CD4-positive, CD25-positive, alpha-beta regulatory T cell (primary cell): ENCODE results near the gene CSRP2. TPM values are rescaled to one million over a fixed set of nuclear protein-coding genes. Genes with fewer than 3 reads are reported as not detected.
A peak's percentile ranks its signal among the peaks of the same experiment; 100 is the strongest.

Experiments used
- ATAC-seq, 2 donors: fragments of 150-1000 bp; cut with Tn5 transposase; one replicate each; pipeline ENCODE4 v1.10.0; 2021; ENCODE audit warnings: low read depth in 2 of 2, moderate number of reproducible peaks in 2 of 2, moderate library complexity in 1 of 2
- DNase-seq, 3 donors: peaks; one replicate each; pipeline versions ENCODE4 v3.0.0 to v3.0.0-alpha.2; 2012 to 2022; ENCODE audit warnings: mixed read lengths in 1 of 3
- H3K27ac ChIP-seq: one replicate; pipeline ENCODE4 v1.7.0; 2013; ENCODE audit warnings: mild to moderate bottlenecking, low read length; ENCODE audit not compliant: insufficient read depth, poor library complexity, severe bottlenecking
- H3K27me3 ChIP-seq: one replicate; pipeline ENCODE4 v1.7.0; 2013; ENCODE audit warnings: low read length; ENCODE audit not compliant: control insufficient read depth, insufficient read depth
- H3K36me3 ChIP-seq: one replicate; pipeline ENCODE4 v1.7.0; 2013; ENCODE audit warnings: mild to moderate bottlenecking, low read length, moderate library complexity; ENCODE audit not compliant: control insufficient read depth, insufficient read depth
- H3K4me1 ChIP-seq: 2 replicates; pipeline ENCODE4 v1.7.0; 2013; ENCODE audit warnings: mild to moderate bottlenecking, low read length; ENCODE audit not compliant: insufficient read depth, control insufficient read depth, poor library complexity, severe bottlenecking
- H3K4me3 ChIP-seq: one replicate; pipeline ENCODE4 v1.7.0; 2013; ENCODE audit warnings: low read depth, mild to moderate bottlenecking, low read length, moderate library complexity
- H3K9me3 ChIP-seq, 2 experiments: 1 replicate in 1 of 2; 2 replicates in 1 of 2; pipeline ENCODE4 v1.7.0; 2013; ENCODE audit warnings: low read length in 2 of 2, mild to moderate bottlenecking in 1 of 2, moderate library complexity in 1 of 2; ENCODE audit not compliant: control insufficient read depth in 2 of 2
- H3K27ac Mint-ChIP-seq, 3 donors: one replicate each; pipeline ENCODE4 v1.8.0; 2020 to 2022; ENCODE audit warnings: mild to moderate bottlenecking in 3 of 3, mixed read lengths in 3 of 3, moderate library complexity in 2 of 3
- H3K27me3 Mint-ChIP-seq: one replicate; pipeline ENCODE4 v1.8.0; 2022; ENCODE audit warnings: mild to moderate bottlenecking, mixed read lengths
- H3K36me3 Mint-ChIP-seq: one replicate; pipeline ENCODE4 v1.8.0; 2020; ENCODE audit warnings: mixed read lengths
- H3K4me1 Mint-ChIP-seq, 4 donors: one replicate each; pipeline ENCODE4 v1.8.0; 2020 to 2022; ENCODE audit warnings: mixed read lengths in 4 of 4, mild to moderate bottlenecking in 1 of 4
- H3K4me3 Mint-ChIP-seq, 4 donors: one replicate each; pipeline ENCODE4 v1.8.0; 2020 to 2022; ENCODE audit warnings: mild to moderate bottlenecking in 4 of 4, mixed read lengths in 4 of 4, moderate library complexity in 3 of 4
- H3K9me3 Mint-ChIP-seq, 7 donors: one replicate each; pipeline ENCODE4 v1.8.0; 2020 to 2022; ENCODE audit warnings: mixed read lengths in 7 of 7, mild to moderate bottlenecking in 3 of 7, moderate library complexity in 2 of 7
- polyA plus RNA-seq, 4 donors: library from polyadenylated mRNA; unstranded; fragments of 300-500 nt; fragmentation: Illumina TruSeq; gene quantifications; one replicate each; pipeline ENCODE4 v1.2.3, GENCODE V29; 2021
- total RNA-seq: library from RNA; stranded (reverse); gene quantifications from one replicate; pipeline ENCODE4 v1.2.3, GENCODE V29; 2022

CSRP2 gene
- total and polyA plus RNA-seq, 5 donors from 2014 or later: 0.42 to 1.7 (median 0.53) TPM; not detected in 1

DNA sequence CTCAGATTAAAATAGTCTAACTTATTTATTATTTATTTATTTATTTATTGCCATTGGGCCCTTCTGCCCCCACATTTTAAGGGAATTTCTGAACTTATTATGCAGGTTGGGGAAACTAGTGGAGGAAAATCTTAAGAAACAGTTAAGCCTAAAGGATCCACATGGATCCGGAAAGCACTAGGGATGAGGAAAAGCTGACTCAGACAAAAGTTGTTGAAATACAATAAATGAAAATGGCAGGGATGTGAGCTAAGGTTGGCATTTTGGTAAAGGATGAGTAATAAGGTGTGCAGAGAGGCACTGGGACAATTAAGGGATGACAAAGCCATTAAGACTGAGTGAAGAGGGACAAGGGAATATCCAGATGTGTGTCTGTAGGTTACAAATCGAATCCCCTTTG, 20.7 kb upstream of the CSRP2 start:
- H3K27ac ChIP-seq: no peak overlapping the region
- no peaks in the 10 kb centered on the region for H3K36me3 ChIP-seq

DNA sequence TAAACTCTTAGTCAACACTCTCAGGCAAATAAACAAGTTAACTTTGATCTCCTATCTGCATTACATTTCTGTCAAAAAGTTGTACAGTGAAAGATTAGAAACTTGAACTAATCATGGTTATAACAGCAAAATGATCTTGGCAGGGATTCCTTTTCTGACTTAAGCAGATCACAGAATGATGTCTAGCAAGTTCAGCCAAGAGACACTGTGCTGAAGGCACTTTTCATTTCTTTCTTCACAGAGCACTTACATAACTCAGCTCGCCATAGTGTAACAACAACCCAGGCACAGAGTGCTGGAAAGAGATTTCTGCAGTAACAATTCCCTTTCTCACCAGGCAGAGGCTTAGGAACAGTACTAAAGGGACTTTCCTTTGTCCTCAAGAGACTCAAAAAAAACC, 19.6 kb upstream of the CSRP2 start:
- DNase-seq (no peak), ATAC-seq (no peak)
- Mint-ChIP-seq H3K4me3 (no peak overlapping the region), H3K27ac (no peak overlapping the region), H3K36me3 (no peaks in the 10 kb centered on the region), H3K27me3 (peaks cover 11% of the 10 kb centered on the region), H3K4me1 (peaks cover 0 to 8% (median under 1%) of the 10 kb centered on the region in 4 donors), H3K9me3 (peaks cover 0 to 3% (median 0%) of the 10 kb centered on the region in 7 donors)
- H3K4me3 ChIP-seq: no peak overlapping the region
- no peaks in the 10 kb centered on the region for H3K27me3 ChIP-seq
- H3K9me3 ChIP-seq: no peaks in the 10 kb centered on the region
- H3K27ac ChIP-seq: no peak overlapping the region
- H3K4me1 ChIP-seq: no peaks in the 10 kb centered on the region
- H3K36me3 ChIP-seq: no peaks in the 10 kb centered on the region

More for the DNA sequence above, 20.7 kb upstream of the CSRP2 start:
- Histone ChIP-seq H3K9me3 (no peaks in the 10 kb centered on the region), H3K27me3 (no peaks in the 10 kb centered on the region), H3K4me1 (no peaks in the 10 kb centered on the region), H3K4me3 (no peak overlapping the region)
- Mint-ChIP-seq H3K27ac (no peak overlapping the region), H3K27me3 (peaks cover 11% of the 10 kb centered on the region), H3K4me3 (no peak overlapping the region), H3K4me1 (peaks cover 0 to 8% (median under 1%) of the 10 kb centered on the region in 4 donors), H3K9me3 (peaks cover 0 to 3% (median 0%) of the 10 kb centered on the region in 7 donors), H3K36me3 (no peaks in the 10 kb centered on the region)
- DNase-seq: no peak
- no peak for ATAC-seq

DNA sequence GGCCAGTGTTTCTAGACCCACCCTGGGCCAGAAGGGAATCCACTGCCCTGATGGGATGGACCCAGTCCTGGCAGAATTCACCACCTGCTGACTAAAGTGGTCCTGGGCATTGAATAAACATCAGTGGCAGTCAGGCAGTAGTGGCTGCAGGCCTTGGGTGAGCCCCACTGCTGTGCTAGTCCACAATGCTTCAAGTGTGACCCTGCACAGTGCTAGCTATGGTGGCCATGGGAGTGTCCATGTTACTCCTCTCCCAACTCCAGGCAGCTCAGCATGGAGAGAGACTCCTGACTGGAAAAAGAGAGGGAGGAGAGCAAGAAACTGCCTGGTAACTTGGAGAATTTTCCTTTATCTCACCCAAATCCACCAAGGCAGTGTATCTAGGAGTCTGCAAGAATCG, 17.5 kb upstream of the CSRP2 start:
- Mint-ChIP-seq H3K9me3 (peaks cover 0 to 3% (median 0%) of the 10 kb centered on the region in 7 donors), H3K36me3 (no peaks in the 10 kb centered on the region), H3K27ac (no peak overlapping the region), H3K4me1 (no peaks in the 10 kb centered on the region), H3K27me3 (peaks cover 16% of the 10 kb centered on the region), H3K4me3 (no peak overlapping the region)
- H3K36me3 ChIP-seq: no peaks in the 10 kb centered on the region
- peaks cover 2% of the 10 kb centered on the region for H3K27me3 ChIP-seq
- no peak for ATAC-seq
- H3K4me1 ChIP-seq: no peaks in the 10 kb centered on the region
- DNase-seq: no peak
- no peak overlapping the region for H3K27ac ChIP-seq
- no peaks in the 10 kb centered on the region for H3K9me3 ChIP-seq
- H3K4me3 ChIP-seq: no peak overlapping the region

DNA sequence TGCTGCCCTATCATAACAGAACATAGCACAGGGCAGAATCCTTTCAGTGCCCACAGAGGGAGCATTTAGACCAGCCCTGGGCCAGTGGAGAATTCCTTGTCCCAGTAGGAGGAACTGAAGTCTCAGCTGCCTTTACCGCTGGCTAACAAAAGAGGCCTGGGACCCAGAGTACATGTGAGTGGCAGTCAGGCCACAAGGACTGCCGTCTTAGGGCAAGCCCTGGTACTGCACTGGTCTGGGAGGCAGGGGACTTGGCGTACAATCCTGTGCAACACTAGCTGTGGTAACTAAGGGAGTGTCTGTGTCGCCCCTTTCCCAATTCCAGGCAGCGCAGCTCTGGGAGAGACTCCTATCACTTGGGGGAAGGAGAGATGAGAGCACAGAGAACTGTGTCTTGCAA, 17.0 kb upstream of the CSRP2 start:
- H3K4me1 Mint-ChIP-seq: no peaks in the 10 kb centered on the region
- Histone ChIP-seq H3K36me3 (no peaks in the 10 kb centered on the region), H3K4me1 (no peaks in the 10 kb centered on the region), H3K9me3 (no peaks in the 10 kb centered on the region), H3K27ac (no peak overlapping the region), H3K4me3 (no peak overlapping the region), H3K27me3 (peaks cover 2% of the 10 kb centered on the region)
- H3K27ac Mint-ChIP-seq: no peak overlapping the region
- no peaks in the 10 kb centered on the region for H3K36me3 Mint-ChIP-seq
- H3K4me3 Mint-ChIP-seq: no peak overlapping the region
- peaks cover 20% of the 10 kb centered on the region for H3K27me3 Mint-ChIP-seq
- ATAC-seq (no peak), DNase-seq (no peak)
- H3K9me3 Mint-ChIP-seq: peaks cover 0 to 3% (median 0%) of the 10 kb centered on the region in 7 donors

DNA sequence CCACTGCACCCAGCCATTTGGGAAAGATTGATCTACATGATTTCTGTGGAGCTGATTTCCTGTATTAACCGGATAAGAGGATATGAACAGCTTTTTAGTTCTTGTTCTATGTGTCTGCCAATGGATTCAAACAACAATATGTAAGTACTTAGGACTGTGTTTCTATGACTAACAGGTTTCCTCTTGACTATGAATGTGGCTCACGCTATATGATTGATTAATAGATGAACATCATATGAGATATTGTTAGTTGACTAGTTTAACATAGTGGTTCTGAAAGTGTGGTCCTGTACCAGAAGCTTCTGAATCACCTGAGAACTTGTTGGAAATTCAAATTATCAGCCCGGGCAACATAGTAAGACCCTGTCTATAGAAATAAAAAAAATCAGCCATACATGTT, 12.8 kb upstream of the CSRP2 start:
- H3K27me3 ChIP-seq: peaks cover 4% of the 10 kb centered on the region
- H3K36me3 Mint-ChIP-seq: no peaks in the 10 kb centered on the region

DNA sequence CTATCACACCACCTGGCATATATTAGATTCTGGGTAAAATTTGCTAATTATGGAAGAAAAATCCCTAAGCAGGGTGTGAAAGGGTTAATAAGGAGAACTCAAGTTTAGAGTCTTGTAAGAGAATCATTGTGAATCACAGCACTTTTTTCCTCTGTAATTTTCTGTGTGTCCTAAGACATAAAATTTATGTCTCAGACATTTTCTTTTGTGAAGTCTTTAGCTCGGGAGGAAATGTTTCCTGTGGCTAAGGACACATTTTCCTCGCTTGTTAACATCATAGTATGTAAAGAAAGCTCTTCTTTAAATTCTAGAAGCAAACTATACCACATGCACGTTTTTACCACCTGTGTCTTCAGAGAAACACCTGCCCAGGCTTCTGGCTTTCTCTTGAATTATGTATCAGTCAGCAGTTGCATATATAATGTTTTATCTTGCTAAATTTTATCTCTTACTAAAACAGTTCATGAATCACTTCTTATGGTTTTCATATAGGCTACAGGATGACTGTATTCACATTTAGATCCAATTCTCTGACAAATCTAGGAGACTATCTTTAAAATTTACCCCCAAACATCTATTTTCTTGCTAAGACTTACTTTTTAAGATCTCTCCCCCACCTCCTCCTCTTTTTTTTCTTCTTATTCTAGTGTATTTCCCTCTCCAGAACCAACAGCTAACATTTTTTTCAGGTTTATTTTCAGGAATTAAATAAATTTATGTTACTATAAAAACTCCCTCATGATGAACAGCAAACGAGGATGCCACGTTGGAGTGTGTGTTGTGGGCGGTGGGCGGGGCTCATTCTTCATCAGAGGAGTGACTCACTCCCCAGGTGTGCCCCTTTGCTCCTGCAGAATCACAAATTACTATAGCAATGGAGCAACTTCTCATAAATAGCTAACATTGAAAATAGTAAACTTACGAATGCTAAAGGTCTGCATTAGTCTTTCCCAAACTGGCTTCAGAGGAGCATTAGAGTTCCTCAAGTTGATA, 11.6 kb upstream of the CSRP2 start:
- peaks cover 6% of the 10 kb centered on the region for H3K27me3 ChIP-seq
- Mint-ChIP-seq H3K4me1 (no peaks in the 10 kb centered on the region), H3K9me3 (peaks cover 0 to 5% (median 0%) of the 10 kb centered on the region in 7 donors), H3K27me3 (peaks cover 24% of the 10 kb centered on the region), H3K27ac (no peak overlapping the region), H3K4me3 (no peak overlapping the region), H3K36me3 (no peaks in the 10 kb centered on the region)
- no peaks in the 10 kb centered on the region for H3K36me3 ChIP-seq
- no peaks in the 10 kb centered on the region for H3K4me1 ChIP-seq
- H3K27ac ChIP-seq: no peak overlapping the region
- ATAC-seq: no peak
- DNase-seq: peak in 1 of 3 donors; percentile 4
- no peaks in the 10 kb centered on the region for H3K9me3 ChIP-seq
- no peak overlapping the region for H3K4me3 ChIP-seq

More for the DNA sequence above, 12.8 kb upstream of the CSRP2 start:
- no peak overlapping the region for H3K4me3 Mint-ChIP-seq
- no peaks in the 10 kb centered on the region for H3K4me1 Mint-ChIP-seq
- Histone ChIP-seq H3K4me1 (no peaks in the 10 kb centered on the region), H3K36me3 (no peaks in the 10 kb centered on the region), H3K4me3 (no peak overlapping the region), H3K9me3 (no peaks in the 10 kb centered on the region), H3K27ac (no peak overlapping the region)
- H3K27ac Mint-ChIP-seq: no peak overlapping the region
- H3K27me3 Mint-ChIP-seq: peaks cover 24% of the 10 kb centered on the region
- ATAC-seq (no peak), DNase-seq (no peak)
- H3K9me3 Mint-ChIP-seq: peaks cover 0 to 5% (median 0%) of the 10 kb centered on the region in 7 donors

DNA sequence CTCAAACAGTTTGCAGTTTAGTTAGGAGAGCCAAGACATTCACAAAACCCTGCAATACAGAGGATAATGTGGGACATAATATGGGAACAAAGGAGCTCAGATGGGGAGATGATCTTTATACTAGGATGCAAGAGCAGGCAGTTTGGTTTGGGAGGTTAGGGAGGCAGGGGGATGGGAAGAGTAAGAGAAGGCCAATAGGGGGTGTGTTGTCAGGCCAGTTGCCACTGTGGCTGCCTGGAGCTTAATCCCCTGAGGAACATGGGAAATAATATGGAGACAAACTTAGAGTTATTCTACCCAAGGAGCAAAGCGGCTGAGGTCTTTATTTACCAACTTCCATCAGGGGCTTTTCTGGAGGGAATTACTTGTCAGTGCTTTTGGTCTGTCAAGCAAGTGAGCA, 10.0 kb upstream of the CSRP2 start:
- peaks cover 27% of the 10 kb centered on the region for H3K27me3 Mint-ChIP-seq
- H3K36me3 Mint-ChIP-seq: no peaks in the 10 kb centered on the region
- Histone ChIP-seq H3K4me3 (no peak overlapping the region), H3K27me3 (peaks cover 6% of the 10 kb centered on the region), H3K4me1 (no peaks in the 10 kb centered on the region), H3K9me3 (no peaks in the 10 kb centered on the region), H3K36me3 (no peaks in the 10 kb centered on the region), H3K27ac (no peak overlapping the region)
- H3K4me1 Mint-ChIP-seq: no peaks in the 10 kb centered on the region
- peaks cover 0 to 2% (median 0%) of the 10 kb centered on the region in 7 donors for H3K9me3 Mint-ChIP-seq
- no peak overlapping the region for H3K4me3 Mint-ChIP-seq
- H3K27ac Mint-ChIP-seq: no peak overlapping the region
- no peak for ATAC-seq
- no peak for DNase-seq
